SU-DHL-6 (cell line): ENCODE data around the gene C11orf86.

Experiments used
- H2AFZ ChIP-seq: fragments of 200-600 bp; sonication (generic); 2 replicates; pipeline ENCODE4 v1.6.1; 2014; ENCODE audit warnings: low read depth, mild to moderate bottlenecking, moderate library complexity, mixed read lengths, antibody characterized with exemption, low read length; ENCODE audit not compliant: severe bottlenecking
- H3F3A ChIP-seq: fragments of 200-600 bp; shearing (Covaris generic); 2 replicates; pipeline ENCODE4 v1.6.0; 2016; ENCODE audit warnings: antibody characterized with exemption, mild to moderate bottlenecking; ENCODE audit not compliant: insufficient read depth
- H3K27ac ChIP-seq: fragments of 200-600 bp; sonication (generic); 2 replicates; pipeline ENCODE4 v1.5.1; 2016; ENCODE audit warnings: low read depth, mild to moderate bottlenecking, low read length, moderate library complexity, mixed read lengths
- H3K27me3 ChIP-seq: fragments of 200-600 bp; sonication (generic), shearing (Covaris generic); 2 replicates; pipeline ENCODE4 v1.6.0; 2014; ENCODE audit warnings: mild to moderate bottlenecking, low read length
- H3K36me3 ChIP-seq: fragments of 200-600 bp; sonication (generic); 2 replicates; pipeline ENCODE4 v1.6.1; 2014; ENCODE audit warnings: mild to moderate bottlenecking, low read length, mixed read lengths
- H3K4me2 ChIP-seq: fragments of 300-600, 200-600 bp; shearing (Covaris generic), sonication (generic); 2 replicates; pipeline ENCODE4 v1.6.0; 2014; ENCODE audit warnings: low read length, low read depth, mild to moderate bottlenecking; ENCODE audit not compliant: poor library complexity, severe bottlenecking
- H3K4me3 ChIP-seq: fragments of 200-600 bp; sonication (generic); 2 replicates; pipeline ENCODE4 v1.5.1; 2014; ENCODE audit warnings: antibody characterized with exemption, low read length, mild to moderate bottlenecking, mixed read lengths; ENCODE audit not compliant: insufficient read depth, poor library complexity, severe bottlenecking
- H3K79me2 ChIP-seq: fragments of 200-600 bp; sonication (generic); 2 replicates; pipeline ENCODE4 v1.6.1; 2014; ENCODE audit warnings: mild to moderate bottlenecking, low read length, moderate library complexity; ENCODE audit not compliant: insufficient read depth
- H3K9ac ChIP-seq: fragments of 200-600 bp; sonication (generic); 2 replicates; pipeline ENCODE4 v1.7.0; 2014; ENCODE audit warnings: mild to moderate bottlenecking, low read length
- H3K9me2 ChIP-seq: fragments of 200-600 bp; sonication (generic); replicated peaks from 2 replicates; pipeline ENCODE4 v1.6.1; 2014; ENCODE audit warnings: low read length; ENCODE audit not compliant: insufficient read depth
- H3K9me3 ChIP-seq: fragments of 200-600 bp; sonication (generic); 2 replicates; pipeline ENCODE4 v1.6.1; 2014; ENCODE audit warnings: low read length, mixed read lengths; ENCODE audit not compliant: insufficient read depth
- H4K20me1 ChIP-seq: fragments of 200-600 bp; sonication (generic); 2 replicates; pipeline ENCODE4 v1.6.1; 2014; ENCODE audit warnings: low read depth, mild to moderate bottlenecking, antibody characterized with exemption, low read length, moderate library complexity, mixed read lengths
- CTCF ChIP-seq: fragments of 200-600 bp; sonication (generic); IDR thresholded peaks from one replicate; pipeline ENCODE4 v1.5.1; 2017; ENCODE audit warnings: antibody characterized with exemption, mild to moderate bottlenecking, low read length, moderate library complexity; ENCODE audit not compliant: insufficient read depth, poor library complexity, severe bottlenecking
- EZH2phosphoT487 ChIP-seq: fragments of 200-600 bp; sonication (generic), shearing (Covaris generic); conservative IDR thresholded peaks from 2 replicates; pipeline ENCODE4 v1.6.1; 2018; ENCODE audit warnings: mild to moderate bottlenecking, antibody characterized with exemption, low read length, moderate library complexity, mixed read lengths

Gene C11orf86

GRCh38 chr11:66969584-66970225, 5.4 kb upstream of the C11orf86 start:
- Histone ChIP-seq H3K79me2 (no peaks in the 10 kb centered on the region), H3K9ac (no peak overlapping the region), H3K4me3 (no peak overlapping the region), H3F3A (no peaks in the 10 kb centered on the region), H3K36me3 (no peaks in the 10 kb centered on the region), H2AFZ (no peak overlapping the region), H3K27ac (no peak overlapping the region), H3K4me2 (no peak overlapping the region), H3K9me2 (no peaks in the 10 kb centered on the region), H4K20me1 (no peaks in the 10 kb centered on the region), H3K27me3 (no peaks in the 10 kb centered on the region), H3K9me3 (no peaks in the 10 kb centered on the region)
- TF ChIP-seq EZH2phosphoT487 (no peak), CTCF (no peak)

- Histone ChIP-seq H3K4me3 (no peak overlapping the region), H3F3A (no peaks in the 10 kb centered on the region), H3K27ac (no peak overlapping the region), H4K20me1 (no peaks in the 10 kb centered on the region), H2AFZ (no peak overlapping the region), H3K9me2 (no peaks in the 10 kb centered on the region), H3K4me2 (no peak overlapping the region), H3K9me3 (no peaks in the 10 kb centered on the region), H3K9ac (no peak overlapping the region), H3K36me3 (no peaks in the 10 kb centered on the region), H3K79me2 (no peaks in the 10 kb centered on the region), H3K27me3 (no peaks in the 10 kb centered on the region)
- TF ChIP-seq CTCF (no peak), EZH2phosphoT487 (no peak)
Measured at GRCh38 chr11:66970371-66970806, 4.7 kb upstream of the C11orf86 start.

- no peak overlapping the region for H2AFZ ChIP-seq
- H3K27ac ChIP-seq = no peak overlapping the region
Measured at GRCh38 chr11:66970807-66971442, 4.2 kb upstream of the C11orf86 start.

More at GRCh38 chr11:66970807-66971442, 4.2 kb upstream of the C11orf86 start:
- H3K4me3 ChIP-seq = no peak overlapping the region
- no peak overlapping the region for H3K9ac ChIP-seq
- H3K9me3 ChIP-seq = no peaks in the 10 kb centered on the region
- H4K20me1 ChIP-seq = no peaks in the 10 kb centered on the region
- no peaks in the 10 kb centered on the region for H3K79me2 ChIP-seq
- TF ChIP-seq EZH2phosphoT487 = no peak
- no peak for TF ChIP-seq CTCF
- no peak overlapping the region for H3K4me2 ChIP-seq
- H3F3A ChIP-seq = no peaks in the 10 kb centered on the region
- H3K36me3 ChIP-seq = no peaks in the 10 kb centered on the region
- no peaks in the 10 kb centered on the region for H3K9me2 ChIP-seq
- no peaks in the 10 kb centered on the region for H3K27me3 ChIP-seq
